ENCODE results near the gene NACC2.
"Not testable (repeated sequence)": the region's sequence is repeated elsewhere in the genome, so short reads cannot be mapped to it uniquely, and the experiment has no call there.

Gene NACC2

DNA sequence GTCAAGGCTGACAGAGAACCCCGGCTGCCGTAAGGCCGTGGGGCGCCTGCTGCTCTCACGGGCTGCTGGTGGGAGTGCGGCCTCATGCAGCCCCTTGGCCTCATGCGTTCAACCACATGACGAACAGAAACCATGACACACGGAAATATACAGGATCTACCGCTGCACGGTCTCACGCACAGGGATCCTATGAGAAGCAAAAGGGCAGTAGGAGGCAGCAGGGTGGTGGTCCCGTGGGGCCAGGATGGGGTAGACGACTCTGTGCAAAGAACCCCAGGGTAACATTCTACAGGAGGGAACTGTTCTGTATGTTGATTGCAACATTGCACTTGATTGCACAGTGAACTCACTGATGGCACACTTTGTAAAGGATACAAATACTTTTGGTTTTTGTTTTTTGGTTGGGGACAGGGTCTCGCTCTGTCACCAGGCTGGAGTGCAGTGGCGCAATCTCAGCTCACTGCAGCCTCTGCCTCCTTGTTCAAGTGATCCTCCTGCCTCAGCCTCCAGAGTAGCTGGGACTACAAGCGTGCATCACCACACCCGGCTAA is 51.6 kb downstream of the NACC2 start:
- no peak for DNase-seq

DNA sequence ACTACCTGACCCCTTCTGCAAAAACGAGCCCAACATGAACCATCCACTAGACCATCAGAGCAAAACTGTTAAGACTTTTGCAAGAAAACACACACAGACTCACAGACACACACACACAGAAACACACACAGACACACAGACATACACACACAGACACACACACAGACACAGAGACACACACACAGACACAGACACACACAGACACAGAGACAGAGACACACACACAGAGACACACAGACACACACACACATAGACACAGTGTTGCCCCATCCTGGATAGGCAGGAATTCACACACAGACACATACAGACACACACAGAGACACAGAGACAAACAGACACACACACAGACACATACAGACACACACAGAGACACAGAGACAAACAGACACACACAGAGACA is 52.5 kb downstream of the NACC2 start:
- no peak for DNase-seq

DNA sequence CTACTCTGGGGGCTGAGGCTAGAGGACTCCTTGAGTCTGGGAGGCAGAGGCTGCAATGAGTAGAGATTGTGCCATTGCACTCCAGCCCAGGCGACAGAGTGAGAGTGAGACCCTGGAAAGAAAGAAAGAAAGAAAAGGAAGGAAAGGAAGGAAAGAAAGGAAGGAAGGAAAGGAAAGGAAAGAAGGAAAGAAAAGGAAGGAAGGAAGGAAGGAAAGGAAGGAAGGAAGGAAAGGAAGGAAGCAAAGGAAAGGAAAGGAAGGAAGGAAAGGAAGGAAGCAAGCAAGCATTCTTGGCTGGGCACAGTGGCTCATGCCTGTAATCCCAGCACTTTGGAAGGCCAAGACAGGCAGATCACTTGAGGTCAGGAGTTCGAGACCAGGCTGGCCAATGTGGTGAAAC is 54.2 kb downstream of the NACC2 start:
- not testable (repeated sequence) for DNase-seq

DNA sequence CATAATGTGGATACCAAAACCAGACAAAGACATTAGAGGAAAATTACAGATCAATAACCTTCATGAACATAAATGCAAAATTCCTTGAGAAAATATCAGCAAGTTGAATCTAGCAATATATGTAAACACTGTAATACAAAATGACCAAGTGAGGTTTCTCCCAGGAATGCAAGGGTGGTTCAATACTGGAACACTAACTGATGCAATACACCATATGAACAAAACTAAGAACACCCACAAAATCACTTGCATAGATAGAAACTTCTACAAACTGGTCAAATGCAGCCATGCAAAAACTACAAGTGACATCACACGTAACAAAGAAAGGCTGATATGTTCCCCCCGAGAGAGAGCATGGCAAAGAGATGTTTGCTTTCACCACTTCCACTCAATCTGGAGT is 55.6 kb downstream of the NACC2 start:
- DNase-seq: no peak

DNA sequence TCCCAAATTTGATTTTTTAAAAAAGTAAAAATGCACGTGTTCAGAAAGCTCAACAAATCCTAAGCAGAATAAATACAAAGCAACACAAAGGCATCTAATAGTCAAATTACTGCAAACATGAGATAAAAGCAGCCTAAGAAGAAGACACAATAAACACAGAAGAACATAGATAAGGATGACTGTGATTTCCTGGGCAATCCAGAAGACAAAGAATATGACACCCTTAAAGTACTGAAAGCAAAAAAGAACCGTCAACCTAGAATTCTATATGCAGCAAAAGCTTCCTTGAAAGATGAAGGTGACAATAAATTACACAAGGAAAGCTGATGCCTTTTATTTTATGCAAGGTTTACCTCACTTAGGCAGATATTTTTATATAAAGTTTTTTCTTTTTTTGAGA is 58.2 kb downstream of the NACC2 start:
- no peak for DNase-seq

DNA sequence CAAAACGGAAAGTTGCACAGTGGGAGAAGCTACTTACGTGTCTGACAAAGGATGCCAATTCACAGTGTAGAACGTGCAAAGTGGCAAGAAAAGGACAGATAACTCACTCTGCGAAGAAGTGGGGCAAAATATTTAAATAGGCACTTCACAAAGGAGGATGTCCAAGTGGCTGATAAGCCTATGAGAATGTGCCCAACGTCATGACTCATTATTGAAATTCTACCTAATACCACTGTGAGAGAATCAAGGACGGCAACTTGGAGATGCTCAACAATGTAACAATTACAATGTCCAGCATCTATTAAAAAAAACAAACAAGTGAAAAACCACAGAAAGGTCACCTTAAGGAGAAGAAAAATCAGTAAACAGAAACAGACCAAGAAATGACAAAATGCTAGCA is 59.0 kb downstream of the NACC2 start:
- no peak for DNase-seq

DNA sequence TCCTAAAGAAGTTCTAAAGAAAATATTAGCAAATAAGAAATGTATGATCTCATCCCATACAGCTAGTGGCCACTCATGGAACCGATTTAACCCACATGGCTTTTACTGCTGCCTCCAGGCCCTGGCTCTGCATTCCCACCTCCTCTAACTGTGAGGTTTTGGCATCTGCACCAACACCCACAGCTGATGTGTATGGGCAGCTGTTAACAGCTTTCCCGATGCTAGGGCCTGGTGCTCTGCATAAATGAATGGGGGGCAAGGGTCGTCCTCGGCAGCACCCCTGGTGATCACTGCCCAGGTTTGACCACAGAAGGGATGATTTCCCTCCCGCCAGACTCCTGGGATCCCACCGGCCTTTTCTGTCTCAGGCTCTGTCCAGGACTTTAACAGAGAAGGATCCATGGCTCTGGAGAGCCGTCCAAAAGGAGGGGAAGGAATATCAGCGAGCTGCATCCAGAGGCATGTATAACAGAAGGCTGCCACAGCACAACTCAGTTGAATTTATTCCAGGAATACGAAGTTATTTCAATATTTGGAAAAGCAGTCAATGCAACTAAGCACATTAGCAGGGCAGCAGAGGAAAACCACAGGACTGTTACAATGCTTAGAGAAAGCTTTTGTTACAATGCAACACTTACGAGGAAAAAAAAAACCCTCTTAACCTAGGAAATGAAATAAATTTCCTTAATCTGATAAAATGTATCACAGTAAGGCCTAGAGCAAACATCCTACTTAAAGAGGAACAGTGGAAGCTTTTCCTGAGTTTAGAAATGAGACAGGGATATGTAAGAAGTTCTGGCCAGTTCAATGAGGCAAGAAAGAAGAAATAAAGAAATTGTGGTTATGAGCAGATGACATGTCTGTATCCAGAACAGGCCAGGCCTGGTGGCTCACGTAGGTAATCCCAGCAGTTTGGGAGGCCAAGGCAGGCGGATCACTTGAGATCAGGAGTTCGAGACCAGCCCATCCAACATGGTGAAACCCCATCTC is 63.1 kb downstream of the NACC2 start:
- no peak for DNase-seq

DNA sequence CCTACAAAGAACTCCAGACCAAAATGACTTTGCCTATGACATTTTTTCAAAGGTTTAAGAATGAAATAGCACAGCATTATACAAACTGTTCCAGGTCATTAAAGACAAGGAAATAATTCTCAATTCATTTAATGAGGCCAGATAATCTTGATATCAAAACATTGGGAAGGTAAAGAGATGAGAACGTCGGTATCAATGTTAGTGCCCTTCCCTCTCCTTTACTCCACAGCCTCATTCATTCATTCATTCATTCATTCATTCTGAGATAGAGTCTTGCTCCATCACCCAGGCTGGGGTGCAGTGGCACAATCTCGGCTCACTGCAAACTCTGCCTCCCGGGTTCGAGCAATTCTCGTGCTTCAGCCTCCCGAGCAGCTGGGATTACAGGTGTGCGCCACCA is 64.0 kb downstream of the NACC2 start:
- no peak for DNase-seq

DNA sequence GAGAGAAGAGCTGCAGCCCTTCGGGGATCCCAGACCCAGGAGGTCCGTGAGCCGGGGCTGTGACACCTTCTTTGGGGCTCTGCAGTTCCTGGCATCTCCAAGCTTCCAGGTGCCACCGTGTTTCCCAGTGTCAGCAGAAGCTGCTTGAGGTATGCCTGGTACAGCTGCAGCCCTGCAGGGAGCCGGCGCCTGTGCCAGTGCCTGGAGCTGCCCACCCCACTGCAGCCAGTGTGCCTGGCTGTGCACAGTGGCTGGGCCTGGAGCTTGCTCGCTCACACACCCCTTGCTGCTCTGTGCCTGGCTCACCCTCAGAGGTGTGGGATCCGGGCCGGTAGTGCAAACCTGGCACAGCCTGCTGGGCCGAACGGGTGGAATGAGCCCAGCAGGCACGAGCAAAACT is 65.5 kb downstream of the NACC2 start:
- DNase-seq: no peak

DNA sequence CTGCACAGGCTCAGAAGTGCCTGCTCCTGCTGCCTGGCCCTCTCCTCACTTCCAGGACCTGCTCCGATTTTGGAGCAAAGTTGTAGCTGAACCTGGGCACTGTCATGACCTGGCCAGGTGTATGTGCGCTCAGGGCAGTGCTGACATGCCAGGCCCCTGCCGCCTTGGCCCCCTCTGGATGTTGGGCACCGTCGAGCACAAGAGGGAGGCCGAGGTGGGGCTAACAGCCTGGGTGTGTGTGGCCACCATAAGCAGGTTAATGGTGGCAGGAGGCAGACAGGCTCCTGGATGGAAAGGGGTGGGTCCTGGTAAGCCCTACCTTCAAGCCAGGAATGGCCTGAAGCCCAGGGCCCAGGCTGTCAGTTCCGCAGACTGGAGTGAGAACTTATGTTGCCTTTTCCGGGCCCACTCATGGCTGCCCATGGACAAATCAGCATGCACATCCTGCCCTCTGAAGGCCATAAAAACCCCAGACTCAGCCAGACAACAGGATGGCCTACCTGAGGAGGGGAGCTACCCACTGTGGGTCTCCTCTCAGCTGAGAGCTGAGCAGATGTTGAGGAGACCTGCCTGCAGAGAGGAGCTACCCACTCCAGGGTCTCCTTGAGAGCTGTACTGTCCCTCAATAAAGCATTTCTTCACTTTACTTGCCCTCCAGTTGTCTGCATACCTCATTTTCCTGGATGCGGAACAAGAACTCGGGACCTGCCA is 66.2 kb downstream of the NACC2 start:
- DNase-seq: no peak

DNA sequence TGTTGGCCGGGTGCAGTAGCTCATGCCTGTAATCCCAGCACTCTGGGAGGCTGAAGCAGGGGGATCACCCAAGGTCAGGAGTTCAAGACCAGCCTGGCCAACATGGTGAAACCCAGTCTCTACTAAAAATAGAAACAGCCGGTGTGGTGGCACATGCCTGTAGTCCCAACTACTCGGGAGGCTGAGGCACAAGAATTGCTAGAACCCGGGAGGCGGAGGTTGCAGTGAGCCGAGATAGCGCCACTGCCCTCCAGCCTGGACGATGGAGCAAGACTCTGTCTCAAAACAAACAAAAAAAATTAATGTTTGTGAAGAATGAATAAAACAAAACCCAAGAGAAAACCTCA is 68.2 kb downstream of the NACC2 start:
- not testable (repeated sequence) for DNase-seq

DNA sequence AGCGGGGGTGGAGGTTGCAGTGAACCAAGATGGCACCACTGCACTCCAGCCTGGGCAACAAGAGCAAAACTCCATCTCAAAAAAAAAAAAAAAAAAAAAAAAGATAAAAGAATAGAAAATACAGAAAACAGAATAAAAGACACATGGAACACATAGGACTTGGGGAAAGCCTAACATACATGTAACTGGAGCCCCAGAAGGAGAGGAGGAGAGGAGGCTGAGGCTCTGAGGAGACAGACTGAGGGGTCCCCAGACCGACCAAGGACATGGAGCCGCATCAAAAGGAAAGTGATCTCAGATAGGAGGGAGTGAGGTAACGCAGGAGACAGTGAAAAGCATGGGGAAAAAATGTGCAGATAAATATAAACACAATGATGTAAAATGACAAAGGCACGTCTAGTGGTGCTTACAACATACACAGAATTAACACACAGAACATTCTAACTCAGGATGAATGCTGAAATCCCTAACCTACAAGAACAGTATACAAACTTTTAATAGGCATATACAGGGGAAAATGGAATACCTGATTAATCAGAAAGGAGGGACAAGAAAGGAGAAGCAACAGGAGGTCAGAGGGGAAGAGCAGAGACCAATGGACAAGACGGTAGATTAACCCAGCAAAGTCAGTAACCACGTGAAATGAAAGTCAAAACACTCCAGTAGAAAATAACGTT is 68.7 kb downstream of the NACC2 start:
- DNase-seq: no peak

DNA sequence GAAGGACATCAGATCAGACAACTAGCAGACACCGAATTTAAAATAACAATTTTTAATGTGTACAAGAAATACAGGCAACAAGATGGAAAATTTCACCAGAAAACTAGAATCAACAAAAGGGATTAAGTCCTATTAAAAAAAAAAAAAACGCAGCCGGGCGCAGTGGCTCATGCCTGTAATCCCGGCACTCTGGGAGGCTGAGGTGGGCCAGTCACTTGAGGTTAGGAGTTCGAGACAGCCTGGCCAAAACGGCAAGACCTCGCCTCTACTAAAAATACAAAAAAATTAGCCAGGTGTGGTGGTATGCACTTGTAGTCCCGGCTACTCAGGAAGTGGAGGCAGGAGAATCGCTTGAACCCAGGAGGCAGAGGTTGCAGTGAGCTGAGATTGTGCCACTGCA is 69.6 kb downstream of the NACC2 start:
- DNase-seq: no peak

DNA sequence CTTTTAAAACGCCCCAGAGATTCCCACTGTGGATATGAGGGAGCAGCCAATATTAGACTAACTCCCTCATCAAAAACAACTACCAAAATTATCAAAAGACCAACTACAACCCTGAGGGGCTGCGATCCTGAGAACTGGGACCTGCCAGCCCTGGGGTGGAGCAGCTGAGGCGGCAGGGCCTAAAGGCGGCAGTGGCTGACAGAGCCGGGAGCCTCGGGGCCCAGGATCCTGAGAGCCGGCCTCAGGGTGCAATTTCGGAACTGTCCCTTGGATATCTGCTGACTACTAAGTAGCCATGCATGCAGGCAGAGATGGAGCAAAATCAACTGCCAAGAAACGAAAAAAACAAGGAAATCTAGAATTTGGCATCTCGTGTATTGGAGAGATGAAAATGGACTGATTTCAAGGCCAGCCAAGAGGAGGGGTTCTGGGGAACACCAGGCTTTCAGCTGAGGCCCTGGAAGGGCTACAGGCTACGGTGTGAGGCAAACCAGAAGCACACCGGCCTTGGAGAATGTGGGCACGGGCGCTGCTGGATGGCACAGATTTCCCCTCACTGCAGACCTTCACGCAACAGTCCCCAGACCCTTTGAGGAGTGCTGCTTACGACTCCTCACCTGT is 70.3 kb downstream of the NACC2 start:
- no peak for DNase-seq

DNA sequence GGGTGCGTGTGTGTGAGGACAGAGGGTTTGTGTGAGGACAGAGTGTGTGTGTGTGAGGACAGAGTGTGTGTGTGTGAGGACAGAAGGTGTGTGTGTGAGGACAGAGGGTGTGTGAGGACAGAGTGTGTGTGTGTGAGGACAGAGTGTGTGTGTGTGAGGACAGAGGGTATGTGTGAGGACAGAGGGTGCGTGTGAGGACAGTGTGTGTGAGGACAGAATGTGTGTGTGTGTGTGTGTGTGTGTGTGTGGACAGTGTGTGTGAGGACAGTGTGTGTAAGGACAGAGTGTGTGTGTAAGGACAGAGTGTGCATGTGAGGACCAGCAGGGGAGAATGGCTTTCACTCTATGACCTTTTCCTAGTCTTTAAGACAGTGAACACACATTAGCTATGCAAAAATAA is 70.8 kb downstream of the NACC2 start:
- no peak for DNase-seq

DNA sequence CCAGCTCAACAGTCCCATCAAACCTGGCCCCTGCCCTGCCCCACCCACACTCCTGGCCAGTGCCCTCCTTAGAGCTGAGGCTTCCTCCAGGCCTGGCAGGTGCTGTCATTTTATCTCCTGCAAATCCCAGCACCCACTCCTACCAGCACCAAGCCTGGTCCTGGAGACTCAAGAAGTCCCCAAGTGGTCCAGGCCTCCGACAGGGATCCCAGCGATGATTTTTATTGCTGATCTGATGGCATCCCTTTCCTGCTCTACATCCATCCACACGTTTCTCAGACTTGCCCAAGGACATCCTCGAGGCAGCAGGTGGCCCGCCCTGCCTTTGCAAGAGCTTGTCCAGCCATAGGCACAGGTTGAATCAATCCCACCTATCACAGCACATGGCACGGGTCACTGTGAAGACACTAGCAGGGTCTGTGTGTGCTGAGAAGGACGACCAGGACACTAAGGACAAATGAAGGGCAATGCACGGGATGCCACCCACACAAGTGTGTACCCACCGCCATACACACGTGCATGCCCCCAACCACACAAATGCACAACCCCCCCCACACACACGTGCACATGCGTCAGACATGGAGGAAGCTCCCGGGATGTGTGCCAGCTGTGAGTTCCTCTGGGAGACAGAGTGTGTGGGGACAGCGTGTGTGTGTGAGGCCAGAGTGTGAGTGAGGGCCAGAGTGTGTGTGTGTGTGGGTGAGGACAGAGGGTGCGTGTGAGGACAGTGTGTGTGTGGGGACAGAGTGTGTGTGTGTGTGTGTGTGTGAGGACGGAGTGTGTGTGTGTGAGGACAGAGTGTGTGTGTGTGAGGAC is 71.5 kb downstream of the NACC2 start:
- DNase-seq: no peak

DNA sequence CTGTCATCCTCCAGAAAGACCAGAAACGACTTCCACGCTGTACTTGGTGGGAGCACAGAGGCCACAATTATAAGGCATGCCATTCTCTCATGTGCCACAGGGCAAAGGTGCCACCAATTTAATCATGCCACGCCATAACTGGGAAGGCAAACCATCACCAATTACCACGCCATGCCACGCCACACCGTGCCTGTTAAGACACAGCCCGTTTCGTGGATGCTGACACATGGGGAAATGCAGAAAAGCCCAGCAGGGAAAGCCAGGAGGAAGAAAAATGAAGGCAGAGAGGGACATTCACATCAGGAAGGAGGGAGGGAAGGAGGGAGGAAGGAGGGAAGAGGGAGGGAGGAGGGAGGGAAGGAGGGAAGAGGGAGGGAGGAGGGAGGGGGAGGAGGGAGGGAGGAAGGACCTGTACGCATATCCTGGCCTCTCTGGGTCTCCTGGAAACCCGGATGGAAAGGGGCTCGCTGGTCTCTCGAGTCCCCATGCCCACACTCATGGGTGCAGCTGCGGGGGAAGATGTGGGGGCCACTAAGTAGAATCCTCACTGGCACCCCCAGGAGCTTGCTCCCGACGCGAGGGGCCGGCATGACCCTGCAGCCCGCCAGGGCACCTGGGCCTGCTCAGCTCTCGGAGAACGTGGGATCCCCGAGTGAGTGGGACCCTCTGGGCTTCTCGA is 72.2 kb downstream of the NACC2 start:
- no peak for DNase-seq

DNA sequence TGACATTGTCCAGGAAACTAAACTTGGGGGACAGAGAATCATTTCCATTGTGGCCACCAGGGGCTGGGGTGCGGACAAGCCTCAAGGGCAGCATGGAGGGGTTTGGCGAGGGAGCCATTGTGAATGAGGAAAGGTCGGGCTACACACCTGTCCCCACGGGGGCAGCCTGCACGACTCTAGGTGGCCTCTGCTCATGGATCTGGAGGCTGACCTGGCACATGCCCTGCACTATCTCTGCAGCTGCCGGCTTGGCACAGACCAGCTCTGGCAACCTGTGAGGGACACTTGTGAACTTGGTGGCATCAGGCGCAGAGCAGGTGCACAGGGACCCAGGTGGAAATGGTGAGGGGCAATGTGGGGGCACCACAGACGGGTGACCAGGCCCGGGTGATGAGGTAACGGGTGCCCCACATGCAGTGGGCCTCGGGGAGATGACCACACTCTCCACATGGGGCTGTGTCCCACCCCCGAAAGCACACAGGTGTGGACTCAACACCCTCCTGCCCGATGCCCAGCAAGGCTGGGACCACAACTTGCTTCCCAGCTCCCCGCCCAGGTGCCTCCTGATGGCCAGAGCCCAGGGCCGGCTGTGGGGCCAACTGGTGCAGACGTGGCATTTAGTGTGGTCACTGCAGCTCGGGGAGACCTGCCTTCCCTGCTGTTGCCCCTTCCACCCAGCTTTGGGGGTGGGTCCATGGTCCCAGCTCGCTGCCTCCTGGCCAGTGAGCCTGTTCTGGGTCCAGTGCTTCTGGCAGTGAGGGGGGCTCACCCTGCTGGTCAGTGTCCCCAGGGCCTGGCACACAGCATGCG is 73.0 kb downstream of the NACC2 start:
- no peak for DNase-seq

DNA sequence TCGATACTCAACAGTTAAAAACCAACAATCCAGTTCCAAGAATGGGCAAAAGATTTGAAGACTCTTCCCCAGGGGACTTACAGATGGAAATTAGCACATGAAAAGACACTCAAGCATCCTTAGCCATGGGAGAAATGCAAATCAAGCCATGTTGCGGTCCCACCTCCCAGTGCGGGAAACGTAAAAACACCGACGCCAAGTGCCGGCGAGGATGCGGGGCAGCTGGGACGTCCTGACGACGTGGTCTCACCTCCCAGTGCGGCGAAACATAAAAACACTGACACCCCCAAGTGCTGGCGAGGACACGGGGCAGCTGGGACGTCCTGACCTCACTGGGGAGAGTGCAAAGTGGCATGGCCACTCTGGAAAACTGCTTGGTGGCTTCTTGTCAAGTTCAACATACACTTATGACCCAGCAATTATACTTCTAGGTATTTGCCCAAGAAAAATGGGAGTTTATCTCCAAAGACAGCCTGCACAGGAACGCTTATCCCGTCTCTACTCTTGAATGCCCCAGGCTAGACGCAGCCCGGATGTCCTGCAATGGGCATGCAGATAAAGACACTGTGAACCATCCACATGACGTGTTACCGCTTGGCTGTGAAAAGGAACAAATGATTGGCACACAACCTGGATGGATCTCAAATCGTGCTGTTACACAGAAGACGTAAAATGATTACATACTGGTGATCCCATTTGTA is 73.8 kb downstream of the NACC2 start:
- no peak for DNase-seq

DNA sequence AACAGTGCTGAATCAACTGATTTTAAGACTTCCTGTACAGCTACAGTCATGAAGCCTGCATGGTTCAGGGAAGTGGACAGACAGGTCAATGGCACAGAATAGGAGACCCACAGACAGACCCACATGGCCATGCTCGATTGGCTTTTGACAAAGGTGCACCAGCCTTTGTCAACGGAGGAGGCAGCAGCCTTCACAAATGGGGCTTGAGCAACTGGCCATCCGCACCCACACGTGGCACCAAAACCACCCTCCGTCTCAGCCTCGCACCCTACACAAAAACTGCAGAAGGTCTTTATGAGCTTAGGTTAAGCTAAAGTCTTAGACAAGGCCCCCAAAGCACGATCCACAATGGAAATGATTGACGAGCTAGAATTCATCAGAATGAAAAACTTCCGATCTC is 74.4 kb downstream of the NACC2 start:
- DNase-seq: no peak
